ENCODE measurements around the gene SPRYD4.
"Not testable (repeated sequence)": the region's sequence is repeated elsewhere in the genome, so short reads cannot be mapped to it uniquely, and the experiment has no call there.

GRCh38 chr12:56498126-56498902 lies 29.9 kb downstream of the SPRYD4 start:
- TF ChIP-seq, protein P1, sequence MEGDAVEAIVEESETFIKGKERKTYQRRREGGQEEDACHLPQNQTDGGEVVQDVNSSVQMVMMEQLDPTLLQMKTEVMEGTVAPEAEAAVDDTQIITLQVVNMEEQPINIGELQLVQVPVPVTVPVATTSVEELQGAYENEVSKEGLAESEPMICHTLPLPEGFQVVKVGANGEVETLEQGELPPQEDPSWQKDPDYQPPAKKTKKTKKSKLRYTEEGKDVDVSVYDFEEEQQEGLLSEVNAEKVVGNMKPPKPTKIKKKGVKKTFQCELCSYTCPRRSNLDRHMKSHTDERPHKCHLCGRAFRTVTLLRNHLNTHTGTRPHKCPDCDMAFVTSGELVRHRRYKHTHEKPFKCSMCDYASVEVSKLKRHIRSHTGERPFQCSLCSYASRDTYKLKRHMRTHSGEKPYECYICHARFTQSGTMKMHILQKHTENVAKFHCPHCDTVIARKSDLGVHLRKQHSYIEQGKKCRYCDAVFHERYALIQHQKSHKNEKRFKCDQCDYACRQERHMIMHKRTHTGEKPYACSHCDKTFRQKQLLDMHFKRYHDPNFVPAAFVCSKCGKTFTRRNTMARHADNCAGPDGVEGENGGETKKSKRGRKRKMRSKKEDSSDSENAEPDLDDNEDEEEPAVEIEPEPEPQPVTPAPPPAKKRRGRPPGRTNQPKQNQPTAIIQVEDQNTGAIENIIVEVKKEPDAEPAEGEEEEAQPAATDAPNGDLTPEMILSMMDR (IDR thresholded peaks at IDR 0.05) = not testable (repeated sequence)
- TF ChIP-seq POLR2A (IDR thresholded peaks at IDR 0.05) = not testable (repeated sequence)

Measured in heart left ventricle (tissue), 13 donors.